Right lobe of liver (tissue), 6 donors: Measurements from ENCODE around the gene USP19. TPM values are rescaled to one million over a fixed set of nuclear protein-coding genes. Genes with fewer than 3 reads are reported as not detected.
A peak's percentile ranks its signal among the peaks of the same experiment; 100 is the strongest.

Source experiments
- ATAC-seq, 4 donors: fragments of 200-7000 bp; cut with Tn5 transposase; one replicate each; pipeline ENCODE4 v1.9.1; 2020; ENCODE audit warnings: mild to moderate bottlenecking in 4 of 4, moderate library complexity in 4 of 4
- DNase-seq, 3 donors: peaks; one replicate each; pipeline ENCODE4 v3.0.0-alpha.2; 2020
- H3K27ac ChIP-seq, 3 donors: fragments of 200-600 bp; one replicate each; pipeline ENCODE4 v1.8.0; 2022
- H3K27me3 ChIP-seq, 2 donors: fragments of 200-600 bp; one replicate each; pipeline ENCODE4 v1.8.0; 2022
- H3K36me3 ChIP-seq, 4 donors: fragments of 200-600 bp; sonication (generic) in 1 of 4; one replicate each; pipeline versions ENCODE4 v1.5.1 to v1.8.0; 2017 to 2022; ENCODE audit warnings: control low read depth in 1 of 4
- H3K4me1 ChIP-seq, 4 donors: fragments of 200-600 bp; sonication (generic) in 1 of 4; one replicate each; pipeline versions ENCODE4 v1.5.1 to v1.8.0; 2017 to 2022; ENCODE audit warnings: control low read depth in 1 of 4
- H3K4me3 ChIP-seq, 3 donors: fragments of 200-600 bp; one replicate each; pipeline ENCODE4 v1.8.0; 2022
- H3K9me3 ChIP-seq, 4 donors: fragments of 200-600 bp; sonication (generic) in 1 of 4; one replicate each; pipeline versions ENCODE4 v1.5.1 to v1.8.0; 2017 to 2022; ENCODE audit warnings: control low read depth in 1 of 4
- CTCF ChIP-seq, 4 donors: fragments of 200-600 bp in 3 of 4; fragments of 450-650 bp in 1 of 4; IDR thresholded peaks; one replicate each; pipeline versions ENCODE4 v1.5.1 to v1.8.0; 2016 to 2022; ENCODE audit warnings: antibody characterized with exemption in 4 of 4, mild to moderate bottlenecking in 2 of 4
- POLR2A ChIP-seq: fragments of 450-650 bp; IDR thresholded peaks from one replicate; pipeline ENCODE4 v1.6.1; 2017; ENCODE audit warnings: antibody characterized with exemption, mild to moderate bottlenecking
- WGBS: methylation state at CpG from one replicate; pipeline ENCODE4 v1.1.6; 2018; ENCODE audit warnings: low coverage, low lambda C conversion rate; ENCODE audit not compliant: insufficient coverage; ENCODE audit errors: missing lambda C conversion rate; 5-methylcytosine and 5-hydroxymethylcytosine counted together
- intact Hi-C, 2 donors: fragments of 100-400 bp; cut with DNase I; formaldehyde crosslinking; loops; one replicate each; pipeline versions ENCODE4 v1.11.2 to v1.14.1; 2022
- total RNA-seq, 6 experiments: library from RNA; depleted of rRNA in 2 of 6; stranded (reverse); fragments of >200 nt in 2 of 6; fragmentation: NEBNext Ultra II Directional in 3 of 6; extraction: Animal tissue kit (Norgen Biotek cat#: 25700) in 3 of 6; gene quantifications; one replicate each; pipeline versions ENCODE4 v1.1.0 to v1.2.4, GENCODE V29; 2016 to 2023
- donor health status: DM: no; HTN: yes; CAD: no.
- donor health status: DM: no; HTN: no; CAD: no.
- donor health status: DM: no; HTN: no; CAD: no.
- donor health status: DM: no; HTN: yes; CAD: no.
- donor health status: DM: no; HTN: yes; CAD: no.

Gene USP19
- total RNA-seq, 6 experiments from 2014 or later: 28.0 to 39.0 (median 34.1) TPM

- TF ChIP-seq CTCF (IDR thresholded peaks at IDR 0.05) (no peak), POLR2A (no peak)
- Histone ChIP-seq H3K27me3 (no peaks in the 10 kb centered on the region), H3K9me3 (no peaks in the 10 kb centered on the region), H3K4me3 (no peak overlapping the region), H3K4me1 (peaks cover 0 to 11% (median 6%) of the 10 kb centered on the region in 4 donors), H3K36me3 (peaks cover 4 to 51% (median 18%) of the 10 kb centered on the region in 4 donors), H3K27ac (no peak overlapping the region)
- ATAC-seq (no peak), DNase-seq (no peak)
- 100% methylated on average over 1 of the region's 12 CpGs for WGBS
- intact Hi-C loops: no loop called here
These were observed 1.4 kb upstream of the USP19 start for GRCh38 chr3:49122022-49122421.

GRCh38 chr3:49121132-49121736 lies 611 bp upstream of the USP19 start:
- H3K27me3 ChIP-seq: no peaks in the 10 kb centered on the region
- peak overlapping the region; percentile 75 to 79 (median 78) for H3K27ac ChIP-seq
- H3K4me3 ChIP-seq: peak overlapping the region; percentile 85 to 96 (median 95)
- peaks cover 0 to 11% (median 6%) of the 10 kb centered on the region in 4 donors for H3K4me1 ChIP-seq
- 66% methylated on average over 5 of the region's 17 CpGs for WGBS
- DNase-seq (no peak), ATAC-seq (no peak)
- intact Hi-C loops: no loop called here
- TF ChIP-seq POLR2A: no peak
- no peak for TF ChIP-seq CTCF (IDR thresholded peaks at IDR 0.05)
- peaks cover 6 to 54% (median 22%) of the 10 kb centered on the region in 4 donors for H3K36me3 ChIP-seq
- no peaks in the 10 kb centered on the region for H3K9me3 ChIP-seq

- H3K27ac ChIP-seq: peak overlapping the region; percentile 75 to 79 (median 78)
- TF ChIP-seq POLR2A (no peak), CTCF (IDR thresholded peaks at IDR 0.05) (no peak)
- peak overlapping the region; percentile 85 to 96 (median 95) for H3K4me3 ChIP-seq
- no peaks in the 10 kb centered on the region for H3K27me3 ChIP-seq
- H3K36me3 ChIP-seq: peaks cover 13 to 61% (median 31%) of the 10 kb centered on the region in 4 donors
- DNase-seq (no peak), ATAC-seq (no peak)
- intact Hi-C loops: no loop called here
- no CpG with 5 or more reads among the region's 9 CpGs for WGBS
- no peaks in the 10 kb centered on the region for H3K9me3 ChIP-seq
- H3K4me1 ChIP-seq: peaks cover 0 to 11% (median 6%) of the 10 kb centered on the region in 4 donors
These were observed 556 bp downstream of the USP19 start for GRCh38 chr3:49120096-49120437.

GRCh38 chr3:49119439-49119838 lies 1.2 kb downstream of the USP19 start:
- H3K4me3 ChIP-seq: peak overlapping the region in 1 of 3 donors; percentile 95
- H3K27ac ChIP-seq: peak overlapping the region in 1 of 3 donors; percentile 78
- peaks cover 0 to 11% (median 6%) of the 10 kb centered on the region in 4 donors for H3K4me1 ChIP-seq
- DNase-seq: no peak
- TF ChIP-seq CTCF (IDR thresholded peaks at IDR 0.05) (no peak), POLR2A (no peak)
- peaks cover 14 to 61% (median 31%) of the 10 kb centered on the region in 4 donors for H3K36me3 ChIP-seq
- intact Hi-C loops: no loop called here
- ATAC-seq: no peak
- no peaks in the 10 kb centered on the region for H3K27me3 ChIP-seq
- no CpG with 5 or more reads among the region's 3 CpGs for WGBS
- no peaks in the 10 kb centered on the region for H3K9me3 ChIP-seq
